ENCODE measurements around the gene WRNIP1. TPM values are rescaled to one million over a fixed set of nuclear protein-coding genes. Genes with fewer than 3 reads are reported as not detected.

The WRNIP1 gene
- total and polyA plus RNA-seq, 4 donors = 23.2 to 40.3 (median 38.3) TPM

GRCh38 chr6:2729921-2730320 lies 35.3 kb upstream of the WRNIP1 start:
- WGBS, 2 donors = 87 to 92% methylated on average over 10 of the region's 10 CpGs
- H3K4me1 ChIP-seq (ENCODE audit: control insufficient read depth in 1 of 2, insufficient read depth in 2 of 2, low read length in 2 of 2) = peaks cover 6% of the 10 kb centered on the region in 2 donors
- ATAC-seq (ENCODE audit: low FRiP score) = no peak

DNA sequence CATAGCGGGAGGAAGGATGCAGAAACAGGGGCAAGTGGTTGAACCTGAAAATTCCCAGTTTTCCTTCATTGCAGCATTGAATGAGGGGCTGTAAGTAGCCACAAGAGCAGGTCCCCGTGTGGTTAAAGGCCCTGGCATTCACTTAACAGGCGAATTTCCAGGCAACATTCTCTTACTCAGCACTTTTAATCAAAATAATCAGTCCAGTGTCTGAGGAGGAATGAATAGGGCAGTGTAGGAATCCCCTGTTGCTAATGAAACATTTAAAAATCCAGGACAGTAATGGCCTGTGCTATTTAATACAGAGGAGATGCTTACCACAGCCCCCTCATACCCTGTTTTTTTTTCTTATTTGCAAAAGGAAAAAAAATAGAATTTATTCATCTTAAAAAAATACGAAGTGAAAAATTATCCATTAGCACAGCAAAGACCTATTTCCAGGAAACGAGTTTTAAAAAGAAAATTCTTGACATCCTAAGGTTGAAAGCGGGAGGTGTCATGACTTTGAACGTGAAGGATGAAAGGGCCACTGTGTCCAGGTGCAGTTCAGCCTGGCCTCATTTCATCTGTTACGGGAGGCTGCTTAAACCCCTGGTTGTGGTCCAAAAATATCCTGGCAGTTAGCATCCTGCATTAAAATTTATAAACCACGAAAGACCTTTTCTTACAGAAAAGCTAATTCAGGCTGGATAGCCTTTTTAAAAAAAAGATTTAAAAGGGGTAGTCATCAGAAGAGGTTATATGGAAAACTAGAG lies 34.7 kb upstream of the WRNIP1 start:
- DNase-seq (no peak), ATAC-seq (ENCODE audit: low FRiP score) (no peak)
- H3K9me3 ChIP-seq (ENCODE audit: control insufficient read depth, low read length) = no peaks in the 10 kb centered on the region
- peaks cover 6% of the 10 kb centered on the region in 2 donors for H3K4me1 ChIP-seq (ENCODE audit: control insufficient read depth in 1 of 2, insufficient read depth in 2 of 2, low read length in 2 of 2)
- H3K36me3 ChIP-seq (ENCODE audit: control insufficient read depth in 1 of 2, insufficient read depth in 2 of 2, low read length in 1 of 2) = no peaks in the 10 kb centered on the region
- WGBS, 2 donors = 38 to 52% methylated on average over 9 of the region's 9 CpGs
- intact Hi-C loops (cut with DNase I) = no loop called here
- H3K4me3 ChIP-seq (ENCODE audit: low read length in 2 of 2) = no peak overlapping the region
- H3K27me3 ChIP-seq (ENCODE audit: control insufficient read depth in 1 of 2, insufficient read depth in 2 of 2, low read length in 1 of 2) = no peaks in the 10 kb centered on the region
- H3K27ac ChIP-seq (ENCODE audit: low read depth in 1 of 2, low read length in 2 of 2) = no peak overlapping the region

More at GRCh38 chr6:2729921-2730320, 35.3 kb upstream of the WRNIP1 start:
- DNase-seq = no peak
- no peaks in the 10 kb centered on the region for H3K27me3 ChIP-seq (ENCODE audit: control insufficient read depth in 1 of 2, insufficient read depth in 2 of 2, low read length in 1 of 2)
- H3K36me3 ChIP-seq (ENCODE audit: control insufficient read depth in 1 of 2, insufficient read depth in 2 of 2, low read length in 1 of 2) = no peaks in the 10 kb centered on the region
- no peaks in the 10 kb centered on the region for H3K9me3 ChIP-seq (ENCODE audit: control insufficient read depth, low read length)
- intact Hi-C loops (cut with DNase I) = no loop called here
- H3K4me3 ChIP-seq (ENCODE audit: low read length in 2 of 2) = no peak overlapping the region
- no peak overlapping the region for H3K27ac ChIP-seq (ENCODE audit: low read depth in 1 of 2, low read length in 2 of 2)

GRCh38 chr6:2731281-2731909 lies 33.8 kb upstream of the WRNIP1 start:
- intact Hi-C loops (cut with DNase I) = no loop called here
- Histone ChIP-seq H3K27ac (ENCODE audit: low read depth in 1 of 2, low read length in 2 of 2) (no peak overlapping the region), H3K4me3 (ENCODE audit: low read length in 2 of 2) (no peak overlapping the region), H3K36me3 (ENCODE audit: control insufficient read depth in 1 of 2, insufficient read depth in 2 of 2, low read length in 1 of 2) (no peaks in the 10 kb centered on the region), H3K4me1 (ENCODE audit: control insufficient read depth in 1 of 2, insufficient read depth in 2 of 2, low read length in 2 of 2) (peaks cover 6% of the 10 kb centered on the region in 2 donors), H3K27me3 (ENCODE audit: control insufficient read depth in 1 of 2, insufficient read depth in 2 of 2, low read length in 1 of 2) (no peaks in the 10 kb centered on the region), H3K9me3 (ENCODE audit: control insufficient read depth, low read length) (no peaks in the 10 kb centered on the region)
- DNase-seq = no peak
- 78 to 83% methylated on average over 5 of the region's 5 CpGs for WGBS, 2 donors
- ATAC-seq (ENCODE audit: low FRiP score) = no peak

DNA sequence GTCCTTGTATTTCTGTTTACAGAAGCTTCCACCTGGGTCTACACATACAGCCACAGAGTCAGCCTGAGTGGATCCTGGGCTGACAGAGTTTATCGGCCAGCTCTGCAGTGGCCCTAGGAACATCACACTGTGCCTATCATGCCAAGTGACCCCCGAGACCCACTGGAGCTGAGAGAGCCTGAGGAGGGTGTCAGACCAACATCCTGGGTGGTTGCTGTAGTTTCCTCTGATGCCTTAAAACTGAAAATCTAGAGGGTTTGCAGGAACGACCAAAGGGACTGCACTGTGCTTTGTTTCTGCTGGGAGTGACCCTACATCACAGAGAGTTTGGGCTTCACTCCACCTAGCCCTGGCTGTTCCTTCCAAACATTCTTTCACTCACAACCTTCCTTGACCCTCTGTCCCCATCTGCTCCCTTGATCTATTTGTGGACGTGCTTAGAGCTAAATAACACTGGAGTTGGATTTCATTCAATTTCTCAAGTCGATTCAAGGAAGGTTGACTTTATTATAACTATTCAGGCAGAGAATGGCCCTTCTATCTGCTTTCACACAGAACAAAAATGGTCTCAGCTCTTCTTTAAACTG lies 32.6 kb upstream of the WRNIP1 start:
- ATAC-seq (ENCODE audit: low FRiP score) = peak; percentile 68
- Histone ChIP-seq H3K36me3 (ENCODE audit: control insufficient read depth in 1 of 2, insufficient read depth in 2 of 2, low read length in 1 of 2) (no peaks in the 10 kb centered on the region), H3K27me3 (ENCODE audit: control insufficient read depth in 1 of 2, insufficient read depth in 2 of 2, low read length in 1 of 2) (no peaks in the 10 kb centered on the region), H3K4me3 (ENCODE audit: low read length in 2 of 2) (no peak overlapping the region), H3K27ac (ENCODE audit: low read depth in 1 of 2, low read length in 2 of 2) (peak overlapping the region in 1 of 2 donors; percentile 36), H3K9me3 (ENCODE audit: control insufficient read depth, low read length) (no peaks in the 10 kb centered on the region), H3K4me1 (ENCODE audit: control insufficient read depth in 1 of 2, insufficient read depth in 2 of 2, low read length in 2 of 2) (peaks cover 6% of the 10 kb centered on the region in 2 donors)
- intact Hi-C loops (cut with DNase I) = no loop called here
- WGBS, 2 donors = 10 to 11% methylated on average over 5 of the region's 5 CpGs
- no peak for DNase-seq

- peak; percentile 52 for ATAC-seq (ENCODE audit: low FRiP score)
- no peaks in the 10 kb centered on the region for H3K36me3 ChIP-seq (ENCODE audit: control insufficient read depth in 1 of 2, insufficient read depth in 2 of 2, low read length in 1 of 2)
- peaks cover 6% of the 10 kb centered on the region in 2 donors for H3K4me1 ChIP-seq (ENCODE audit: control insufficient read depth in 1 of 2, insufficient read depth in 2 of 2, low read length in 2 of 2)
- H3K9me3 ChIP-seq (ENCODE audit: control insufficient read depth, low read length) = no peaks in the 10 kb centered on the region
- peak in 1 of 2 donors; percentile 92 for DNase-seq
- WGBS, 2 donors = 55 to 64% methylated on average over 5 of the region's 5 CpGs
- no peaks in the 10 kb centered on the region for H3K27me3 ChIP-seq (ENCODE audit: control insufficient read depth in 1 of 2, insufficient read depth in 2 of 2, low read length in 1 of 2)
- no peak overlapping the region for H3K4me3 ChIP-seq (ENCODE audit: low read length in 2 of 2)
- H3K27ac ChIP-seq (ENCODE audit: low read depth in 1 of 2, low read length in 2 of 2) = no peak overlapping the region
- intact Hi-C loops (cut with DNase I) = no loop called here
Observed at GRCh38 chr6:2733324-2733723, 31.9 kb upstream of the WRNIP1 start.

DNA sequence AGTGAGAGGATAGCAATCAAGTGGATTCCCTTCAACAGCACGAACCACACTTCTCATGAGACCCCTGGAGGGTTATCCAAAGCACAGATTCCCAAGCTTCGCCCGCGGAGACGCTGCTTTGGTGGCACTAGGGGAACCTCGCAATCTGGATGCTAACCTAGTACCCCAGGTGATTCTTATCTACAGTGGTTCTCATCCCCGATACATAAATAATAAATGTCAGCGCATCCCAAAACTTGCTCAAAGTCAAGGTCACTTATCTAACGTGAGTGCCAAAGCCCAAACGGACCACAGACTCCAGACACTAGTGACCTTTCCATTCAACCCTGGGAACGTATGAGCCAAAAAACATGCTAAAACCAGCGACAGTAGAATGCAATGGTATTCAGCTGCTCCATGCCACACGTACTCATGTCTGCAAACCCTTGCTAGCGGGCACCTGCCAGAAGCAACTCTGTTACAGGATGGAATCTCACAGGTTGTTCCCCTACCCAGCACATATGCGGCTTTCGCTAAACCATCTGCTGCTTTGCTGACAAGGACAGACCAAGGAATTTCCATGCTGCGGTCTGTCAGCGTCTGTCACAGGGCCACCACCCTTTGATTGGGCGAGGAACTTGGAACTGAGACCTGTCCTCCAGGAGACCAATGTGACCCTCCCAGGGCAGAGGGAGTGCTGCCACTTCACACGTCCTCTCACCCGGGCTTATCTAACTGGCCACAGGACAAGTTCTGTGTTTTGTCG lies 31.3 kb upstream of the WRNIP1 start:
- Histone ChIP-seq H3K4me1 (ENCODE audit: control insufficient read depth in 1 of 2, insufficient read depth in 2 of 2, low read length in 2 of 2) (peaks cover 6% of the 10 kb centered on the region in 2 donors), H3K4me3 (ENCODE audit: low read length in 2 of 2) (no peak overlapping the region), H3K27me3 (ENCODE audit: control insufficient read depth in 1 of 2, insufficient read depth in 2 of 2, low read length in 1 of 2) (no peaks in the 10 kb centered on the region), H3K36me3 (ENCODE audit: control insufficient read depth in 1 of 2, insufficient read depth in 2 of 2, low read length in 1 of 2) (no peaks in the 10 kb centered on the region), H3K27ac (ENCODE audit: low read depth in 1 of 2, low read length in 2 of 2) (no peak overlapping the region), H3K9me3 (ENCODE audit: control insufficient read depth, low read length) (no peaks in the 10 kb centered on the region)
- intact Hi-C loops (cut with DNase I) = no loop called here
- 44 to 55% methylated on average over 22 of the region's 22 CpGs for WGBS, 2 donors
- ATAC-seq (ENCODE audit: low FRiP score) (no peak), DNase-seq (no peak)

DNA sequence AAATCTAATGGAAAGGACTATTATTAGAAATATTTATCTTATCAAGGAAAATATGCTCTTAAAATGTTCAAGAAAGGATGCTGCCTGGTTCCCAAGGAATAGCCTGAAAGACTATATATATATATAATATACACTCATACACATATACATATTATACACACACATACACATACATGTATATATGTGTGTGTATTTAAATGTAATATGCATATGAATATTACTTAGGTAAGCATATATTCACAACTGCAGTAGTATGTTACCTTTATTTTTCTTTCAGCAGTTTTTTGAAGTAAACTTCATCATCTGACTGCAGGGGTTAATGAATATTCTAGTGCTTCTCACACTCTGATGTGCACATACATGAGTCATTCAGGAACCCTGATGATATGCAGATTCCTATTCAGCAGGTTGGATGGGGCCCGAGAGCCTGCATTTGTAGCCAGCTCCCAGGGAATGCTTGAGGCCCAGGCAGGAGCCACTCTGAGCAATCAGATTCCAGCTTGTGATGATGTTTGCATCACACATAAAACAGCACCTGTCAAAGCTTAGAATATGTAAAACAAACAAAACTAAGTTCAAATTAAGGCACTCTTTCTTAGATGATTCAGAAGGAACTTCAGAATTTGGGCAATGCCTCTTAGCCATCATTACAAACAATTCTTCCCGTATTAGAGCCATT lies 30.6 kb upstream of the WRNIP1 start:
- Histone ChIP-seq H3K27ac (ENCODE audit: low read depth in 1 of 2, low read length in 2 of 2) (no peak overlapping the region), H3K9me3 (ENCODE audit: control insufficient read depth, low read length) (no peaks in the 10 kb centered on the region), H3K4me1 (ENCODE audit: control insufficient read depth in 1 of 2, insufficient read depth in 2 of 2, low read length in 2 of 2) (peaks cover 6% of the 10 kb centered on the region in 2 donors), H3K27me3 (ENCODE audit: control insufficient read depth in 1 of 2, insufficient read depth in 2 of 2, low read length in 1 of 2) (no peaks in the 10 kb centered on the region), H3K36me3 (ENCODE audit: control insufficient read depth in 1 of 2, insufficient read depth in 2 of 2, low read length in 1 of 2) (no peaks in the 10 kb centered on the region), H3K4me3 (ENCODE audit: low read length in 2 of 2) (no peak overlapping the region)
- ATAC-seq (ENCODE audit: low FRiP score) (no peak), DNase-seq (no peak)
- 19 to 38% methylated on average over 2 of the region's 2 CpGs for WGBS, 2 donors
- intact Hi-C loops (cut with DNase I) = no loop called here

DNA sequence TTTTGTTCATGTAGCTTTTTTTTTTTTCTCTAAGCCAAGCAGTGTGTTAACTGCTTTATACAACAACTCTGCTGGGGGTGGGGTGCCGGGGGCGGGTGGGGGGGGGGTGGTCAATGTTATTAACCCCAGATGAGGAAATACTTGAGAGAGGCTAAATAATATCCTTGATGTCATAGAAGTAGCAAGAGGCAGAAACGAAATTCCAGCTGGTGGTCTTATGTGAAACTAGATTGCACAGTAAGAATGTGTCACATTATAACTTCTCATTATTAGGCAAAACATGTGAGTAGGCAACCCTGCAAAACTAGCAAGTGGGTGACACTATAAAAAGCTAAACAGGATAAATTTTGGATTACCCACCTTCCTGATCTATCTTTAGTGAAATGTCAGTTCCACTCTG lies 27.3 kb upstream of the WRNIP1 start:
- no peaks in the 10 kb centered on the region for H3K9me3 ChIP-seq (ENCODE audit: control insufficient read depth, low read length)
- no peak for ATAC-seq (ENCODE audit: low FRiP score)
- intact Hi-C loops (cut with DNase I) = no loop called here
- H3K4me3 ChIP-seq (ENCODE audit: low read length in 2 of 2) = no peak overlapping the region
- peaks cover 3 to 6% of the 10 kb centered on the region in 2 donors for H3K4me1 ChIP-seq (ENCODE audit: control insufficient read depth in 1 of 2, insufficient read depth in 2 of 2, low read length in 2 of 2)
- 58 to 72% methylated on average over 3 of the region's 3 CpGs for WGBS, 2 donors
- H3K27ac ChIP-seq (ENCODE audit: low read depth in 1 of 2, low read length in 2 of 2) = no peak overlapping the region
- H3K36me3 ChIP-seq (ENCODE audit: control insufficient read depth in 1 of 2, insufficient read depth in 2 of 2, low read length in 1 of 2) = no peaks in the 10 kb centered on the region
- DNase-seq = no peak
- no peaks in the 10 kb centered on the region for H3K27me3 ChIP-seq (ENCODE audit: control insufficient read depth in 1 of 2, insufficient read depth in 2 of 2, low read length in 1 of 2)
